Activated T-cell treated with anti-CD3 and anti-CD28 coated beads, Interleukin-2, amount 50 U/mL, for 24 hours (primary cell): Measurements from ENCODE around the gene APOC3.
"Not testable (repeated sequence)": the region's sequence is repeated elsewhere in the genome, so short reads cannot be mapped to it uniquely, and the experiment has no call there.

ENCODE experiments used
- DNase-seq: peaks from one replicate; pipeline ENCODE4 v3.0.0-alpha.2; 2020
- H3K27ac Mint-ChIP-seq: 2 replicates; pipeline ENCODE4 v1.8.0; 2020; ENCODE audit warnings: mild to moderate bottlenecking, mixed read lengths
- H3K27me3 Mint-ChIP-seq: 2 replicates; pipeline ENCODE4 v1.8.0; 2020; ENCODE audit warnings: mixed read lengths
- H3K36me3 Mint-ChIP-seq: 2 replicates; pipeline ENCODE4 v1.8.0; 2020; ENCODE audit warnings: low read depth, mixed read lengths
- H3K4me1 Mint-ChIP-seq: 2 replicates; pipeline ENCODE4 v1.8.0; 2020; ENCODE audit warnings: low read depth, mixed read lengths
- H3K4me3 Mint-ChIP-seq: 2 replicates; pipeline ENCODE4 v1.8.0; 2020; ENCODE audit warnings: mild to moderate bottlenecking, moderate library complexity, mixed read lengths
- H3K9me3 Mint-ChIP-seq: 2 replicates; pipeline ENCODE4 v1.8.0; 2020; ENCODE audit warnings: mixed read lengths

Gene APOC3

GRCh38 chr11:116793772-116794097, 36.0 kb upstream of the APOC3 start:
- H3K27me3 Mint-ChIP-seq: no peaks in the 10 kb centered on the region
- DNase-seq: no peak
- H3K9me3 Mint-ChIP-seq: no peaks in the 10 kb centered on the region
- H3K27ac Mint-ChIP-seq: no peak overlapping the region
- peaks cover 15% of the 10 kb centered on the region for H3K4me1 Mint-ChIP-seq
- H3K36me3 Mint-ChIP-seq: no peaks in the 10 kb centered on the region
- no peak overlapping the region for H3K4me3 Mint-ChIP-seq

- no peak overlapping the region for H3K27ac Mint-ChIP-seq
- H3K36me3 Mint-ChIP-seq: no peaks in the 10 kb centered on the region
- no peak for DNase-seq
- H3K27me3 Mint-ChIP-seq: peaks cover 3% of the 10 kb centered on the region
- no peak overlapping the region for H3K4me3 Mint-ChIP-seq
- peaks cover 16% of the 10 kb centered on the region for H3K4me1 Mint-ChIP-seq
- no peaks in the 10 kb centered on the region for H3K9me3 Mint-ChIP-seq
Observed at GRCh38 chr11:116794851-116795250, 34.9 kb upstream of the APOC3 start.

GRCh38 chr11:116796548-116796947, 33.2 kb upstream of the APOC3 start:
- H3K4me3 Mint-ChIP-seq: no peak overlapping the region
- H3K27ac Mint-ChIP-seq: no peak overlapping the region
- H3K27me3 Mint-ChIP-seq: peaks cover 9% of the 10 kb centered on the region
- H3K9me3 Mint-ChIP-seq: no peaks in the 10 kb centered on the region
- H3K4me1 Mint-ChIP-seq: peaks cover 8% of the 10 kb centered on the region
- DNase-seq: no peak
- H3K36me3 Mint-ChIP-seq: no peaks in the 10 kb centered on the region

GRCh38 chr11:116797816-116798215, 31.9 kb upstream of the APOC3 start:
- Mint-ChIP-seq H3K4me3 (no peak overlapping the region), H3K36me3 (no peaks in the 10 kb centered on the region), H3K27me3 (peaks cover 9% of the 10 kb centered on the region), H3K4me1 (peaks cover 8% of the 10 kb centered on the region), H3K9me3 (no peaks in the 10 kb centered on the region), H3K27ac (no peak overlapping the region)
- no peak for DNase-seq

GRCh38 chr11:116798368-116798767, 31.3 kb upstream of the APOC3 start:
- DNase-seq: no peak
- Mint-ChIP-seq H3K27ac (no peak overlapping the region), H3K4me1 (peaks cover 5% of the 10 kb centered on the region), H3K36me3 (no peaks in the 10 kb centered on the region), H3K4me3 (no peak overlapping the region), H3K27me3 (peaks cover 9% of the 10 kb centered on the region), H3K9me3 (no peaks in the 10 kb centered on the region)

DNA sequence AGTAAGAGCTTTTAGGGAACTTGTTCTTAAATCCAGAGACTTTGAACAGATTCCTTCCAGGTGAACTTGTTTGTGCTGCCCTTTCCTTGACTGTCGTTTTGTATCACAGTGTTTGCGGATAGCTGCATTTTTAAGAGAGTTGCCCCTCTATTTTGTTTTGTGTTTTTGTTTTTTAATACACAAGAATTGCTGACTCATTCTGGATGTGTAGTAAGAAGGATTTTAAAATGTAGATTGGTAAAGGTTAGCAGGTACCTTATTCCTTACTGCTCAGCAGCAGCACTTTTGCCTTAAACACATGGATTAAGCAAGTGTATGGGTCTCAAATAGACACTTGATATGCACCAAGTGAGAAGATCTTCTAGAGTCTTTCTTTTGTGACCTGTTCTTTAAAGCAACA, 29.1 kb upstream of the APOC3 start:
- Mint-ChIP-seq H3K36me3 (no peaks in the 10 kb centered on the region), H3K4me3 (no peak overlapping the region), H3K27me3 (peaks cover 9% of the 10 kb centered on the region), H3K27ac (no peak overlapping the region), H3K9me3 (no peaks in the 10 kb centered on the region), H3K4me1 (peaks cover 5% of the 10 kb centered on the region)
- DNase-seq: no peak

DNA sequence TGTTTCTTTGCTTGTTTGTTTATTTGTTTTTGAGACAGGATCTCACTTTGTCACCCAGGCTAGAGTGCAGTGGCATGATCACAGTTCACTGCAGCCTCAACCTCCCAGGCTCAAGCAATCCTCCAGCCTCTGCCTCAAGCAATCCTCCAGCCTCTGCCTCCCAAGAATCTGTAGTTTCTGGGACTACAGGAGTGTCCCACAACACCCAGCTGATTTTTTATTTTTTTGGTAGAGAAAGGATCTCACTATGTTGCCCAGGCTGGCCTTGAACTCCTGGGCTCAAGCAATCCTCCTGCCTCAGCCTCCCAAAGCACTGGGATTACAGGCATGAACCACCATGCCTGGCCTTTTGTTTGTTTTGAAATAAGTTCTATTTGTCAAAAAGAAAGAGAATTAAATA, 28.0 kb upstream of the APOC3 start:
- DNase-seq, H3K27me3 Mint-ChIP-seq: not testable (repeated sequence)

GRCh38 chr11:116804001-116804400, 25.7 kb upstream of the APOC3 start:
- no peak for DNase-seq
- H3K4me1 Mint-ChIP-seq: no peaks in the 10 kb centered on the region
- H3K36me3 Mint-ChIP-seq: no peaks in the 10 kb centered on the region
- H3K4me3 Mint-ChIP-seq: no peak overlapping the region
- H3K27ac Mint-ChIP-seq: no peak overlapping the region
- H3K27me3 Mint-ChIP-seq: peaks cover 9% of the 10 kb centered on the region
- no peaks in the 10 kb centered on the region for H3K9me3 Mint-ChIP-seq

More for the DNA sequence above, 28.0 kb upstream of the APOC3 start:
- H3K36me3 Mint-ChIP-seq, H3K4me3 Mint-ChIP-seq, H3K27ac Mint-ChIP-seq, H3K4me1 Mint-ChIP-seq, H3K9me3 Mint-ChIP-seq: not testable (repeated sequence)

DNA sequence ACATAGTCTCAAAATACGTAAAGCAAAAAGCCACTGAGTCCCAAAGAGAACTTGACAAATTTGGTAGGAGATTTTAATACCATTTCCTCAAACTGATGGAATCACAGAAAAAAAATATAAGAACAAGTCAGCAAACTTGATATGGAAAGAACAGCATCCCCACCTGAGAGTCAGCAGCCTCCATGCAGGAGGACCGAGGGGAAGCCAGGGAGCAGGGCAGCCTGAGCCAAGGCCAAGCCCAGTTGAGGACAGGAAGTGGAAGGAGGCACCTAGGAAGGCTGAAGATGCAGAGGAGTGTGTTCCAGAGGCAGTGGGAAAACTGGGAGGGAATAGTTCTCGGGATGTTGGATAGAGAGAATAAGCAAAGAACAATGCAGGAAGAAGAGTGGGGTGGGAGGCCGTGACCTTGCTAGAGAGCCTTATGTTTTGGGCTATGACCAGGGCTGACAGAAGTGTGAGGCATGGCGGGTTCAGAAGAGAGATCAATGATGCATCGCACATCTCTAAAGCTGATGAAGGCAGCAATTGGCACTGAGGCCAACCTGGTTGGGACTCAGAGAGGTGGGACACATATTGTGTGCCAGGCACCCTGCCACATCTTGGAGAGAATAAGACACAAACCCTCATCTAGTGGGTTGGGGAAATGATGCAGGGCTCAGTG, 22.0 kb upstream of the APOC3 start:
- Mint-ChIP-seq H3K9me3 (no peaks in the 10 kb centered on the region), H3K4me3 (no peak overlapping the region), H3K27ac (no peak overlapping the region), H3K36me3 (no peaks in the 10 kb centered on the region), H3K27me3 (no peaks in the 10 kb centered on the region), H3K4me1 (no peaks in the 10 kb centered on the region)
- DNase-seq: no peak

DNA sequence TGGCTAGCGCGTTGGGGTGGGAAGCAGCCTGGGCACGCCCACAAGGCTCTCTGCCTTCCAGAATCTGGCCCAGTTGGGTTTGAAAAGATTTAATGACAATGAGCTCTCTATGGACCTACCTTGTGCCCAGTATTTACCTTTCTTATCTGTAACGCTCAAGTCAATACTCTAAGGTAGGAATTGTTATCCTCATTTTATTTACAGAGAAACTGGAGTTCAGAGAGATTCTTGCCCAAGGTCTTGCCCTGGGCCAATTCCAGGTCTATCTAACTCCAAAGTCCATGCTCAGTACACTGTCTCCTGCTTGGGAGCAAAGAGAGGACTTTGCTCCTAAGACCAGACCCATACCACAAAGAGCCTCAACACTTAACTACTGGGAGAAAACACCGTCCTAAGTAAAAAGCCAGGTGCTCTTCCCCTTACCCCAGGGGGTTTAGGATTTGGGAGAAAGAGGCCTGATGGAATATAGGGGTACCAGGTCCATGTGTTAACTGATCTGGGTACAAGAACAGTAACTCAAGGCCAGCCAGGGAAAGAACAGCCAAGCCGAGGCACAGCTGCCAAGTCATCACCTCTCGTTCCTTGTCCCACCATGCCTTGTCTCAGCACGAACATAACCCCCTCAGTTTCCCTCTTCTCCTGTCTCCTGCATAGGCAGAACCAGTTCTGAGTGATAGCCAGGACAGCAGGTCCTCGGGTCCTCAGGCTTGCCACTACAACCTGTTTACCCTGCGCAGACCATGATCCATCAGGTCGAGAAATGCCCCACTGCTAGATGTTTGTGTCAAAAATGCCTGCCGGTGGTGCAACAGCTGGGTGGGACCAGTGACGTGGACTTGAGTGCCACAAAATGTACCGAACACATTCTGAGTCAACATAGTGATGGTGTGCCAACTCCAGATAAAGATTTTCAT, 21.2 kb upstream of the APOC3 start:
- no peaks in the 10 kb centered on the region for H3K9me3 Mint-ChIP-seq
- H3K4me3 Mint-ChIP-seq: no peak overlapping the region
- H3K27me3 Mint-ChIP-seq: no peaks in the 10 kb centered on the region
- no peaks in the 10 kb centered on the region for H3K4me1 Mint-ChIP-seq
- H3K36me3 Mint-ChIP-seq: no peaks in the 10 kb centered on the region
- H3K27ac Mint-ChIP-seq: no peak overlapping the region
- no peak for DNase-seq

DNA sequence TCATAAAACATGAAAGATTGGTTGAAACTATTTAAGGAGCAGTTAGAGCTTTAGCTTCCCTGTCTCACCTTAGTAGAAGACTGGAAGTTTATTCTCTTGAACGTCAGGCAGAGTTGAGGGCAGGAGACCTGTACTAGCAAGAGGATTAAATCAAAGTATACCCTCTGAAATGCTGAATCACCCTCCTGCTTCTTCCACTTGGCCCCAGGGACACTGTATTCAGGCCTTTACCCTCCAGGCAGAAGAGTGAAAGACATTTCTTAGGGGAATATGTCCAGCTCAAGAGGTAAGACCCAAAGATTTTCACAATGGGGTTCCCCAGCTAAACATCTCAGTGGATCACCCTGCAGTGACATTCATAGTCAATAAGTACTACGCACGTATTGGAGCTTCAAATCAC, 18.5 kb upstream of the APOC3 start:
- no peaks in the 10 kb centered on the region for H3K9me3 Mint-ChIP-seq
- H3K27me3 Mint-ChIP-seq: no peaks in the 10 kb centered on the region
- H3K4me3 Mint-ChIP-seq: no peak overlapping the region
- no peak overlapping the region for H3K27ac Mint-ChIP-seq
- DNase-seq: no peak
- H3K4me1 Mint-ChIP-seq: no peaks in the 10 kb centered on the region
- no peaks in the 10 kb centered on the region for H3K36me3 Mint-ChIP-seq

- Mint-ChIP-seq H3K4me3 (no peak overlapping the region), H3K36me3 (no peaks in the 10 kb centered on the region), H3K27ac (no peak overlapping the region), H3K9me3 (no peaks in the 10 kb centered on the region), H3K27me3 (no peaks in the 10 kb centered on the region), H3K4me1 (no peaks in the 10 kb centered on the region)
- DNase-seq: no peak
Observed at GRCh38 chr11:116812109-116812508, 17.6 kb upstream of the APOC3 start.

GRCh38 chr11:116813170-116813569, 16.5 kb upstream of the APOC3 start:
- Mint-ChIP-seq H3K9me3 (no peaks in the 10 kb centered on the region), H3K4me1 (no peaks in the 10 kb centered on the region), H3K27me3 (no peaks in the 10 kb centered on the region), H3K36me3 (no peaks in the 10 kb centered on the region), H3K27ac (no peak overlapping the region), H3K4me3 (no peak overlapping the region)
- no peak for DNase-seq

GRCh38 chr11:116813781-116814471, 15.8 kb upstream of the APOC3 start:
- Mint-ChIP-seq H3K4me1 (no peaks in the 10 kb centered on the region), H3K27me3 (no peaks in the 10 kb centered on the region), H3K9me3 (no peaks in the 10 kb centered on the region)

GRCh38 chr11:116814502-116814901, 15.2 kb upstream of the APOC3 start:
- DNase-seq: no peak
- Mint-ChIP-seq H3K9me3 (no peaks in the 10 kb centered on the region), H3K36me3 (no peaks in the 10 kb centered on the region), H3K4me3 (no peak overlapping the region), H3K27ac (no peak overlapping the region), H3K4me1 (no peaks in the 10 kb centered on the region), H3K27me3 (no peaks in the 10 kb centered on the region)

More at GRCh38 chr11:116813781-116814471, 15.8 kb upstream of the APOC3 start:
- no peaks in the 10 kb centered on the region for H3K36me3 Mint-ChIP-seq
- H3K27ac Mint-ChIP-seq: no peak overlapping the region
- no peak for DNase-seq
- no peak overlapping the region for H3K4me3 Mint-ChIP-seq
